Measurements from ENCODE around the gene DOCK4. TPM values are rescaled to one million over a fixed set of nuclear protein-coding genes. Genes with fewer than 3 reads are reported as not detected.
A peak's percentile ranks its signal among the peaks of the same experiment; 100 is the strongest.

The DOCK4 gene
- total RNA-seq, 1 donor from 2014 or later: 100 TPM

GRCh38 chr7:111955616-111956015 lies 250.6 kb downstream of the DOCK4 start:
- ATAC-seq (no peak), DNase-seq (no peak)
- H3K4me1 ChIP-seq: peaks cover 38% of the 10 kb centered on the region
- H3K36me3 ChIP-seq: no peaks in the 10 kb centered on the region
- H3K27me3 ChIP-seq: no peaks in the 10 kb centered on the region
- H3K4me3 ChIP-seq: no peak overlapping the region
- TF ChIP-seq CTCF (IDR thresholded peaks at IDR 0.05): no peak
- no peak overlapping the region for H3K27ac ChIP-seq
- no peaks in the 10 kb centered on the region for H3K9me3 ChIP-seq
- intact Hi-C loops (cut with DNase I): no loop called here

- DNase-seq (no peak), ATAC-seq (peak; percentile 52)
- intact Hi-C loops (cut with DNase I): no loop called here
- Histone ChIP-seq H3K4me3 (no peak overlapping the region), H3K4me1 (peaks cover 38% of the 10 kb centered on the region), H3K9me3 (no peaks in the 10 kb centered on the region), H3K36me3 (no peaks in the 10 kb centered on the region), H3K27me3 (no peaks in the 10 kb centered on the region), H3K27ac (peak overlapping the region; percentile 73)
- no peak for TF ChIP-seq CTCF (IDR thresholded peaks at IDR 0.05)
These were observed 251.5 kb downstream of the DOCK4 start for GRCh38 chr7:111954474-111955381.

GRCh38 chr7:111954056-111954455 lies 252.1 kb downstream of the DOCK4 start:
- TF ChIP-seq CTCF (IDR thresholded peaks at IDR 0.05): no peak
- peaks cover 38% of the 10 kb centered on the region for H3K4me1 ChIP-seq
- peak overlapping the region; percentile 73 for H3K27ac ChIP-seq
- no peak overlapping the region for H3K4me3 ChIP-seq
- intact Hi-C loops (cut with DNase I): no loop called here
- no peak for ATAC-seq
- H3K9me3 ChIP-seq: no peaks in the 10 kb centered on the region
- no peak for DNase-seq
- H3K27me3 ChIP-seq: no peaks in the 10 kb centered on the region
- H3K36me3 ChIP-seq: no peaks in the 10 kb centered on the region

- intact Hi-C loops (cut with DNase I): no loop called here
- peaks cover 34% of the 10 kb centered on the region for H3K4me1 ChIP-seq
- no peaks in the 10 kb centered on the region for H3K36me3 ChIP-seq
- no peaks in the 10 kb centered on the region for H3K27me3 ChIP-seq
- DNase-seq (no peak), ATAC-seq (peak; percentile 63)
- no peaks in the 10 kb centered on the region for H3K9me3 ChIP-seq
- TF ChIP-seq CTCF (IDR thresholded peaks at IDR 0.05): no peak
- H3K4me3 ChIP-seq: no peak overlapping the region
- H3K27ac ChIP-seq: peak overlapping the region; percentile 73
These were observed 252.6 kb downstream of the DOCK4 start for GRCh38 chr7:111953611-111954010.

- TF ChIP-seq CTCF (IDR thresholded peaks at IDR 0.05): no peak
- DNase-seq (no peak), ATAC-seq (no peak)
- no peaks in the 10 kb centered on the region for H3K9me3 ChIP-seq
- H3K4me3 ChIP-seq: no peak overlapping the region
- H3K27me3 ChIP-seq: no peaks in the 10 kb centered on the region
- peaks cover 27% of the 10 kb centered on the region for H3K4me1 ChIP-seq
- intact Hi-C loops (cut with DNase I): no loop called here
- H3K36me3 ChIP-seq: peaks cover 7% of the 10 kb centered on the region
- no peak overlapping the region for H3K27ac ChIP-seq
These were observed 253.4 kb downstream of the DOCK4 start for GRCh38 chr7:111952783-111953182.

Measured in upper lobe of right lung (tissue), 1 donor.